Caco-2 (cell line): ENCODE data around the gene PCBP4. TPM values are rescaled to one million over a fixed set of nuclear protein-coding genes. Genes with fewer than 3 reads are reported as not detected.
A peak's percentile ranks its signal among the peaks of the same experiment; 100 is the strongest.
"Not testable (repeated sequence)": the region's sequence is repeated elsewhere in the genome, so short reads cannot be mapped to it uniquely, and the experiment has no call there.

Source experiments
- BruUV-seq: library from RNA; stranded (reverse); fragments of 400-500 nt; replicated peaks from 2 replicates; lab custom pipeline; 2021; lab: Mats Ljungman, UMichigan
- CTCF ChIA-PET: fragments of 300-600 bp; sonication (Branson Sonifier 250); formaldehyde crosslinking; loops from one replicate; lab custom pipeline; 2022; ENCODE audit warnings: antibody characterized with exemption; lab: Charles Lee
- POLR2A ChIA-PET: fragments of 300-600 bp; sonication (Branson Sonifier 250); formaldehyde crosslinking; loops from one replicate; lab custom pipeline; 2022; ENCODE audit warnings: antibody characterized with exemption; lab: Charles Lee
- DNase-seq, 2 experiments: peaks; one replicate each; pipeline versions ENCODE4 v3.0.0 to v3.0.0-alpha.2; 2020 to 2022
- H3K27me3 ChIP-seq: replicated peaks from 2 replicates; pipeline ENCODE4 v1.6.0; 2011; ENCODE audit warnings: low read length; ENCODE audit not compliant: control insufficient read depth, insufficient read depth
- H3K36me3 ChIP-seq: 2 replicates; pipeline ENCODE4 v1.5.1; 2011; ENCODE audit warnings: low read length; ENCODE audit not compliant: control insufficient read depth, insufficient read depth
- H3K4me1 ChIP-seq: fragments of 250-450 bp; sonication (Bioruptor Pico); 2 replicates; pipeline ENCODE4 v1.5.1; 2020; ENCODE audit warnings: mild to moderate bottlenecking
- H3K4me3 ChIP-seq: 2 replicates; pipeline ENCODE4 v1.5.1; 2011; ENCODE audit warnings: low read depth, mild to moderate bottlenecking, control low read depth, low read length
- H3K9me3 ChIP-seq: fragments of 250-450 bp; sonication (Bioruptor Pico); 2 replicates; pipeline ENCODE4 v1.5.1; 2020; ENCODE audit warnings: mild to moderate bottlenecking, moderate library complexity
- H3K27ac Mint-ChIP-seq: one replicate; pipeline ENCODE4 v1.8.0; 2022; ENCODE audit warnings: mixed read lengths; ENCODE audit not compliant: unreplicated experiment
- H3K27me3 Mint-ChIP-seq: one replicate; pipeline ENCODE4 v1.8.0; 2022; ENCODE audit warnings: mixed read lengths; ENCODE audit not compliant: insufficient read depth, unreplicated experiment
- H3K36me3 Mint-ChIP-seq: one replicate; pipeline ENCODE4 v1.8.0; 2022; ENCODE audit warnings: mild to moderate bottlenecking, mixed read lengths; ENCODE audit not compliant: insufficient read depth, unreplicated experiment
- H3K4me1 Mint-ChIP-seq: one replicate; pipeline ENCODE4 v1.8.0; 2022; ENCODE audit warnings: low read depth, mixed read lengths; ENCODE audit not compliant: unreplicated experiment
- H3K4me3 Mint-ChIP-seq: one replicate; pipeline ENCODE4 v1.8.0; 2022; ENCODE audit warnings: mild to moderate bottlenecking, moderate library complexity, mixed read lengths; ENCODE audit not compliant: unreplicated experiment
- H3K9me3 Mint-ChIP-seq: one replicate; pipeline ENCODE4 v1.8.0; 2022; ENCODE audit warnings: mixed read lengths; ENCODE audit not compliant: unreplicated experiment
- CTCF ChIP-seq, 2 experiments: fragments of 200-600 bp in 1 of 2; IDR thresholded peaks; 1 replicate in 1 of 2; 2 replicates in 1 of 2; pipeline versions ENCODE4 v1.5.1 to v1.8.0; 2011 to 2022; ENCODE audit warnings: antibody characterized with exemption in 1 of 2, control low read depth in 1 of 2, inconsistent platforms in 1 of 2, low read depth in 1 of 2, low read length in 1 of 2, mild to moderate bottlenecking in 1 of 2, moderate library complexity in 1 of 2; ENCODE audit not compliant: insufficient read depth in 1 of 2, severe bottlenecking in 1 of 2, unreplicated experiment in 1 of 2
- intact Hi-C: fragments of 100-400 bp; cut with micrococcal nuclease; formaldehyde crosslinking; loops from one replicate; pipeline ENCODE4 v1.10.0; 2022; ENCODE audit not compliant: unreplicated experiment
- total RNA-seq: library from RNA; stranded (reverse); gene quantifications from 2 replicates; pipeline ENCODE4 v1.2.3, GENCODE V29; 2022

PCBP4 gene
- total RNA-seq, 1 experiment from 2014 or later = 46.5 TPM

DNA sequence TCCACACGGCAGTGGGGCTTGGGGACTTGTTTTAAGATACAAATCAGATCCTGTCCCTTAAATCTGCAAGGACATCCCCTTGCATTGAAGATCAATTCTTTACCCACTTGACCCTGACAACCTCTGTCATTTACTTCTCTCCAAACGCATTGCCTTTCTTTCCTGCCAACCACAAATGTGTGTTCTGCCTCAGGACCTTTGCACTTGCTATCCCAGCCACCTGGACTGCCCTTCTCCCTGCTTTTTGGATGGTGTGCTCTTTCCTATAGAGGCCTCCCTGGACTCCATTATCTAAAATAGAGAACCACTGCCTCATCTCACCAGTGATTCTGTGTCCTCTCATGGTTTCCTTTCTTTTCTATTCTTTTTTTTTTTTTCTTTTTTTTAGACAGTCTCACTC is 29.9 kb upstream of the PCBP4 start:
- intact Hi-C loops = loop anchor here (2.0 kb wide), 1 partner anchor 54 kb away; the partner anchor contains the start of gene PARP3
- CTCF ChIA-PET = interaction anchor here (1.3 to 1.4 kb wide), 2 partner anchors 18 to 56 kb away, joined by 3 to 4 read pairs; partner anchors contain the start of gene RRP9

DNA sequence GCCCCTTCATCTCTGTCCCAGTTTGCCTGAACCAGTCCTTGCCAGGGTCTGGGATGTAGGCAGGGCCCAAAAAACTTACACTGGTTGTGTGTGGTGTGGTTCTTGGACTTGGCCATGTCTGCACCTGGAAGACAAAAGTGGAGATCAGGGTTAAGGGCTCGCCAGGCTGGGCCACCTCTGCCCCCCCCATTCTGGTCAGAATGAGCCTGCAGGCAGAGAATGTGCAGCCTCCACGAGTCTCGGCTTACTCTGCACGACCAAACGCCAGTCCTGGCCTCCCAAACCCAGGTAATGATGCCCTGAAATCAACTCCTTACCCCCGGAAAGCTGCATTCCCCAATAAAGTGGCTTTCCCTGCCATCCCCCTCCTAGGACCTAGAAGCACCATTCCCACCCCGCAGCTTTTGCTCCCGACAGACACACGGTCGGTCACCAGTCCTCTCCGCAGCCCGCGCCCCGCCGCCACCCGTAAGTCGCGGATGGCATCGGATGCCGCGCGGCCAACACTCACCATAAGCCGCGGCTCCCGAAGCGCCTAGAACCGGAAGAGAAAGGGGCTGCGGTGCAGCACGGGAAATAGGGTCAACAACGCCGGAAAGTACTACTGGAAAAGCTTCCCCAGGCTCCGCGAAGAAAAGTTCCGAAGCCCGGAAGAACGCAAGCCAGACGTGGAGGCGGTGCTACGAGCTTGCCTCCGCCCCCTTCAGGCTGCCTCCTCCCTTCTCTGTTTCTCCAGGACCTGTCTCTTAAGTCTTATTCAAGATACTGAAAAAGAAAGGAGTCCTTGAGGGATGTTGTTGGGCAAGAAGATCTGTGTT is 28.3 kb upstream of the PCBP4 start, which contains the start of gene RPL29:
Gene RPL29 (minus strand): TSS at position 550 of the 818 bp plus-strand sequence. CDS start 434 bp downstream, at position 116.
- H3K4me3 ChIP-seq = peak within 1 kb of the TSS; percentile 60
- Mint-ChIP-seq H3K9me3 (no peaks in the 10 kb centered on the region), H3K27ac (peak within 1 kb of the TSS; percentile 99), H3K4me3 (peak within 1 kb of the TSS; percentile 93), H3K4me1 (peaks cover 9% of the 10 kb centered on the region), H3K36me3 (peaks cover 55% of the 10 kb centered on the region), H3K27me3 (no peaks in the 10 kb centered on the region)
- H3K4me1 ChIP-seq = peaks cover 18% of the 10 kb centered on the region
- no peak for TF ChIP-seq CTCF (IDR thresholded peaks at IDR 0.05; ENCODE audit: insufficient read depth in 1 of 2, low read depth in 1 of 2, low read length in 1 of 2, severe bottlenecking in 1 of 2, unreplicated experiment in 1 of 2)
- CTCF ChIA-PET = interaction anchor here (0.6 to 1.1 kb wide), 6 partner anchors 13 to 295 kb away, joined by 3 to 14 read pairs (median 4); partner anchors contain the start of genes ACY1, DUSP7 and RRP9
- peaks cover 8% of the 10 kb centered on the region for H3K36me3 ChIP-seq
- POLR2A ChIA-PET = interaction anchor here (0.5 to 1.9 kb wide), 11 partner anchors 9 to 1607 kb away, joined by 3 to 30 read pairs (median 7); partner anchors contain the start of genes ABHD14B, ACY1, POC1A and RRP9
- DNase-seq = peak; percentile 93
- H3K27me3 ChIP-seq = no peaks in the 10 kb centered on the region
- intact Hi-C loops = loop anchor here (1.0 to 2.0 kb wide), 2 partner anchors 12 to 53 kb away; partner anchors contain the start of genes ACY1 and PARP3
- no peaks in the 10 kb centered on the region for H3K9me3 ChIP-seq
- BruUV-seq = no TSS peak

More for the DNA sequence above, 29.9 kb upstream of the PCBP4 start:
- Histone ChIP-seq H3K4me1 (peaks cover 18% of the 10 kb centered on the region), H3K36me3 (peaks cover 8% of the 10 kb centered on the region), H3K27me3 (no peaks in the 10 kb centered on the region), H3K4me3 (no peak overlapping the region), H3K9me3 (no peaks in the 10 kb centered on the region)
- H3K9me3 Mint-ChIP-seq = no peaks in the 10 kb centered on the region
- POLR2A ChIA-PET = no interaction called here
- no peak overlapping the region for H3K27ac Mint-ChIP-seq
- H3K4me3 Mint-ChIP-seq = no peak overlapping the region
- H3K4me1 Mint-ChIP-seq = peaks cover 9% of the 10 kb centered on the region
- H3K27me3 Mint-ChIP-seq = no peaks in the 10 kb centered on the region
- peaks cover 38% of the 10 kb centered on the region for H3K36me3 Mint-ChIP-seq
- DNase-seq = no peak
- no TSS peak for BruUV-seq
- no peak for TF ChIP-seq CTCF (IDR thresholded peaks at IDR 0.05; ENCODE audit: insufficient read depth in 1 of 2, low read depth in 1 of 2, low read length in 1 of 2, severe bottlenecking in 1 of 2, unreplicated experiment in 1 of 2)

DNA sequence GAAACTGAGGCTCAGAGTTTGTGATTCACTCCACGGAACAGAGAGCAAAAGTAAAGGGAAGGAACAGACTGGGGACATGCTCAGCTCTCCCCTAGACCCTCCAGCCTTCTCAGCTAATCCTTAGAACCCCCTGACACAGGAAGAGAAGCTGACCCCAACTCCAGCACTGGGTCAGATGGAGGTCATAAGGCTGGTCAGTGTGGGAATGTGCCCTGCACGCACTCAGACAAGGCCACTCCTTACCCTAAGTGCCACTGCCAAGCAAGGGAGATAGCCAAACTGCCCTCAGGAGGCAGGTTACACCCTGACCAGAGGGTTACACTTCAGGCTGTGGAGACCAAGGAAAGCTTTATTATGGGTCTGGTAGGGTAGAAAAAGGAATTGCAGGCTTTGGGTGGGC is 27.3 kb upstream of the PCBP4 start:
- CTCF ChIA-PET = no interaction called here
- no peak for TF ChIP-seq CTCF (IDR thresholded peaks at IDR 0.05; ENCODE audit: insufficient read depth in 1 of 2, low read depth in 1 of 2, low read length in 1 of 2, severe bottlenecking in 1 of 2, unreplicated experiment in 1 of 2)
- peak overlapping the region; percentile 99 for H3K27ac Mint-ChIP-seq
- H3K4me1 Mint-ChIP-seq = peaks cover 9% of the 10 kb centered on the region
- H3K4me1 ChIP-seq = peaks cover 18% of the 10 kb centered on the region
- H3K9me3 ChIP-seq = no peaks in the 10 kb centered on the region
- no peaks in the 10 kb centered on the region for H3K9me3 Mint-ChIP-seq
- BruUV-seq = no TSS peak
- H3K4me3 ChIP-seq = peak overlapping the region; percentile 60
- intact Hi-C loops = no loop called here
- no peaks in the 10 kb centered on the region for H3K27me3 ChIP-seq
- POLR2A ChIA-PET = interaction anchor here (0.7 to 1.9 kb wide), 2 partner anchors 12 to 302 kb away, joined by 3 to 30 read pairs; partner anchors contain the start of gene ACY1
- DNase-seq = no peak
- no peaks in the 10 kb centered on the region for H3K27me3 Mint-ChIP-seq
- H3K36me3 Mint-ChIP-seq = peaks cover 56% of the 10 kb centered on the region
- peaks cover 8% of the 10 kb centered on the region for H3K36me3 ChIP-seq
- H3K4me3 Mint-ChIP-seq = peak overlapping the region; percentile 93

GRCh38 chr3:51993657-51994056 is 26.4 kb upstream of the PCBP4 start:
- peaks cover 18% of the 10 kb centered on the region for H3K4me1 ChIP-seq
- H3K27me3 ChIP-seq, H3K4me3 ChIP-seq, DNase-seq, intact Hi-C loops, H3K27ac Mint-ChIP-seq, H3K27me3 Mint-ChIP-seq, H3K4me3 Mint-ChIP-seq, H3K36me3 ChIP-seq, H3K9me3 ChIP-seq, H3K9me3 Mint-ChIP-seq, CTCF ChIA-PET: not testable (repeated sequence)
- POLR2A ChIA-PET = interaction anchor here (0.7 kb wide), 1 partner anchor 302 kb away, joined by 3 read pairs; no protein-coding TSS in a partner anchor
- peaks cover 64% of the 10 kb centered on the region for H3K36me3 Mint-ChIP-seq
- BruUV-seq = TSS peak; percentile 59
- peaks cover 12% of the 10 kb centered on the region for H3K4me1 Mint-ChIP-seq
